A549 treated with Mapracorat at 1 μM for 4 hours (cell line): Measurements from ENCODE around the gene RAD51C. TPM values are rescaled to one million over a fixed set of nuclear protein-coding genes. Genes with fewer than 3 reads are reported as not detected.

ENCODE experiments used
- total RNA-seq: library from RNA; stranded (reverse); fragments of 200-300 nt; extraction: Qiagen RNA extraction; gene quantifications from 5 replicates; pipeline ENCODE4 v1.2.3, GENCODE V29; 2022

The RAD51C gene
- total RNA-seq: 52.5 to 59.3 TPM (median 54.7 TPM) in 5 replicates

DNA sequence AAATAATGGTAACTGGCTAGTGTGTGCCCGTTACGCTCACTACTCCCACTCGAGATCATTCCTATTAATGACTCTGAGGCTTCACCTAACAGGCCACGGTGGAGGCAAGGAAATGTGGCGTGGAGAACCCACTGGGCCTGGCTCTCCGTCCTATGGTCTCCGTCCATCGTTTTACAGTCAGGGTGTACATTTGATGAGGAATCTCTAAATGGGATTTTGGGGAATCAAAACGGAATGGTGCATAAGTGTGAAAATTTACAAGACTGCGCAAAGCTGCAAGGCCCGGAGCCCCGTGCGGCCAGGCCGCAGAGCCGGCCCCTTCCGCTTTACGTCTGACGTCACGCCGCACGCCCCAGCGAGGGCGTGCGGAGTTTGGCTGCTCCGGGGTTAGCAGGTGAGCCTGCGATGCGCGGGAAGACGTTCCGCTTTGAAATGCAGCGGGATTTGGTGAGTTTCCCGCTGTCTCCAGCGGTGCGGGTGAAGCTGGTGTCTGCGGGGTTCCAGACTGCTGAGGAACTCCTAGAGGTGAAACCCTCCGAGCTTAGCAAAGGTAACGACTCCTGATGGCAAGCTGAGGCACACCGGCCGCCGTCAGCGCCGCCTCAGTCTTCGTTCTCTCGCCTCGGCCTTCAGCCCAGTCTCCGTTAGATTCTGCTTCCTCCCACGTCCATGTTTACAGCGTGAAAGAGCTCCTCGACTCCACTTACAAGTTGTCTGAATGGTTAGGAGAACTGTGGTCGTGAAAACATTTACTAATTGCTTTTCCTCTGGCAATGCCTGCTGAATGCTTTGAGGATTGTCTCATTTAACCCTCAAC, at the start of gene RAD51C:
TSS of gene RAD51C (plus strand) at position 364 of the 817 bp plus-strand sequence. CDS start at position 406, 42 bp downstream.

DNA sequence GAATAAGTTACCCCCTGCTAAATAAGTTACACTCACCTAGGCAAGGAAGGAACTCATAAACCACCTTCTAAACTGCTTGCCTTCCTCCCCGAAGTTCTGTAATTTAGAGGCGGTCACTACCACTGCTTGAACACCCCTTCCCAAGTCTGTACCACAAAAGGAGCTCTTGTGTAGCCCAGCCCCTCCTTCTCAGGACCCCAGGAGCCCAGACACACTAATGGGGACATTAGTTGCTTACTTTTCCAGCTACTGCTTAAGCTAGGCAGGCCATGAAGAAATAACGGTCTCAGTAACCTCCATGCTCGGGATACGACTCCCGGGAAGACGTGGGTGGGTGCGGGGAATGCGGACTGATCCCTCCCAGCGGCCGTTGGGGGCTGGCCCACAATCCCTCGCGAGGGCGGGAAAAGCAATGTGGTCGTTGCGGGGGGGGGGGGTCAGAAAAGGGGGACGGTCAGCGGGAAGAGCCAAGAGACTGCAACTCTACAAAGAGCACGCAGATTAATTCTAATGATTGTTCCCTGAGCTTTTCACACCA, 632 bp upstream of the RAD51C start, which contains the start of gene TEX14:
TSS of gene TEX14 (minus strand) at position 345 of the 538 bp plus-strand sequence. CDS start 40,044 bp downstream, outside the sequence.

DNA sequence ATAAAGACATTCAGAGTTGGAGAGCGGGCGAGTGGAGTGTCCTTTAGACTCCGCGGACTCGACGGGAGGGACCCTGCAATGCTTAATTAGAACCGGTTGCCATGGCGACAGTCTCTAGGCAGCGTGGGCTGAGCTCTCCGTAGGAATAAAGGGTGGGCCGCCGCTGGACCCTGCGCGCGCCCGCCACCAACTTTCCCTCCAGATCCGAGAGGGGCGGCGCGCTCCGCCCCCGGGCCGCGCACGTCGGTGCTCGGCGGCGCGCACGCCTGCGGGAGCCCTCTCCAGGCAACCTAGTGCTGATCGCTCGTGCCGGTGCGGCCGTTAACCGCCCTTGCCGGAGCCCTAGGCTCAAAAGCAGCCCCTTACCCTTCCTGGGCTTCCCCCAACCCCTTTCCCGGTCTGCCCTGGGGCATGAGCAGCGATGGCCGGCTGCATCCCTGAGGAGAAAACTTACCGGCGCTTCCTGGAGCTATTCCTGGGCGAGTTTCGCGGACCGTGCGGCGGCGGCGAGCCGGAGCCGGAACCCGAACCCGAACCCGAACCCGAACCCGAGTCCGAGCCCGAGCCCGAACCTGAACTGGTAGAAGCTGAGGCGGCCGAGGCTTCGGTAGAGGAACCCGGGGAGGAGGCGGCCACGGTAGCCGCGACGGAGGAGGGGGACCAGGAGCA, 63.3 kb downstream of the RAD51C start, which contains the start of gene PPM1E:
TSS of gene PPM1E (plus strand) at position 278 of the 669 bp plus-strand sequence.

Other genes starting within 250 kb of the RAD51C start
- gene HSF5, start 204.2 kb upstream of the RAD51C start, total RNA-seq: not detected in 5 replicates
- 7.0 to 11.3 TPM (median 9.6 TPM) in 5 replicates for gene MTMR4, start 178.0 kb upstream of the RAD51C start, total RNA-seq
- 0.13 to 0.29 TPM (median 0.15 TPM) in 5 replicates for gene TEX14, start 557 bp upstream of the RAD51C start, total RNA-seq
- gene PPM1E, start 63.3 kb downstream of the RAD51C start, total RNA-seq: 0.02 to 0.08 TPM (median 0.05 TPM) in 5 replicates